T-helper 1 cell treated with Interleukin-12 subunit alpha and Interleukin-12 subunit beta and Interleukin-4 antibody, amounts not matched to agents 30 μg/mL and 1 μg/mL, for 36 hours (primary cell): ENCODE results near the gene MIGA2.

Source experiments
- H3K27ac Mint-ChIP-seq: one replicate; pipeline ENCODE4 v1.8.0; 2021; ENCODE audit warnings: mild to moderate bottlenecking, mixed read lengths
- H3K27me3 Mint-ChIP-seq: one replicate; pipeline ENCODE4 v1.8.0; 2021; ENCODE audit warnings: low read depth, mixed read lengths
- H3K36me3 Mint-ChIP-seq: one replicate; pipeline ENCODE4 v1.8.0; 2021; ENCODE audit warnings: low read depth, mixed read lengths
- H3K4me1 Mint-ChIP-seq: one replicate; pipeline ENCODE4 v1.8.0; 2021; ENCODE audit warnings: low read depth, mixed read lengths
- H3K4me3 Mint-ChIP-seq: one replicate; pipeline ENCODE4 v1.8.0; 2021; ENCODE audit warnings: mild to moderate bottlenecking, moderate library complexity, mixed read lengths
- H3K9me3 Mint-ChIP-seq: one replicate; pipeline ENCODE4 v1.8.0; 2021; ENCODE audit warnings: mixed read lengths

Gene MIGA2

DNA sequence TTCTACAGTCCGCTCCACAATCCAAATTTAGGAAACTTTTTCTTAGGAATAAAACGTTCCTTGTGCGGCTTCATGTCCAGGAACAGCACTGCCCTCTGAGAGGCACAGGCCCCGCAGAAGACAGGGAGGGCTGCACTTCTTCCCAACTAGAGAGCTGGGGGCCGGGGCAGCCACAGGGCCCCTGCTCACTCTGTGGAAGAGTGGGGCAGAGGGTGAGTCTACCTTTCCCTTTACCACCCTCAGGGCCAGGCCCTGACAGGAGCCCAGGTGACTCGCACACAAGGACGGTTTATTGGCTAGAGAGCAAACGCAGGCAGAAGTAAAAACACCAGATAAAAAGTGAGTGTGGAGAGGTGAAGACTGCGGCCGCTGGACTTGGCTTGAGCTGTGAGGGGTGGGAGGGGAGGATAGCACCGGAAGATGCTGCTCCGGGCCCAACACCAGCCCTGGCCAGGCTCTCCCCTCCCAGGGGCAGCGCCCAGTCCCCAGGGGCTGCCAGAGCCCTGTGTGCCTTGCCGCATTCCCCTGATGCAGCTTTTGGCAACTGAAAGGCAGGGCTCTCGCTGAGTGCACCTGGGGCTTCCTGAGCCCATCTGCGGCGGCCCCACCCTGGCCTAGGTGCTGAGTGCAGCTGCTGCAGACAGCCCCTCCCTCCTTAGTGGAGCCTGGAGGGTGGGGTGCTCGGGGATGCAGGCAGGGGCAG is 28.5 kb upstream of the MIGA2 start:
- Mint-ChIP-seq H3K27me3 (no peaks in the 10 kb centered on the region), H3K27ac (no peak overlapping the region), H3K4me1 (peaks cover 3% of the 10 kb centered on the region), H3K36me3 (peaks cover 24% of the 10 kb centered on the region), H3K4me3 (no peak overlapping the region), H3K9me3 (no peaks in the 10 kb centered on the region)

- H3K27me3 Mint-ChIP-seq, result no peaks in the 10 kb centered on the region
- peaks cover 3% of the 10 kb centered on the region for H3K4me1 Mint-ChIP-seq
- no peaks in the 10 kb centered on the region for H3K9me3 Mint-ChIP-seq
- H3K27ac Mint-ChIP-seq, result no peak overlapping the region
- no peak overlapping the region for H3K4me3 Mint-ChIP-seq
- peaks cover 19% of the 10 kb centered on the region for H3K36me3 Mint-ChIP-seq
These were observed 27.9 kb upstream of the MIGA2 start for GRCh38 chr9:129008469-129008965.

GRCh38 chr9:129008986-129009583 is 27.3 kb upstream of the MIGA2 start:
- Mint-ChIP-seq H3K27ac (no peak overlapping the region), H3K36me3 (peaks cover 21% of the 10 kb centered on the region), H3K27me3 (no peaks in the 10 kb centered on the region), H3K4me1 (peaks cover 3% of the 10 kb centered on the region), H3K4me3 (no peak overlapping the region), H3K9me3 (no peaks in the 10 kb centered on the region)

DNA sequence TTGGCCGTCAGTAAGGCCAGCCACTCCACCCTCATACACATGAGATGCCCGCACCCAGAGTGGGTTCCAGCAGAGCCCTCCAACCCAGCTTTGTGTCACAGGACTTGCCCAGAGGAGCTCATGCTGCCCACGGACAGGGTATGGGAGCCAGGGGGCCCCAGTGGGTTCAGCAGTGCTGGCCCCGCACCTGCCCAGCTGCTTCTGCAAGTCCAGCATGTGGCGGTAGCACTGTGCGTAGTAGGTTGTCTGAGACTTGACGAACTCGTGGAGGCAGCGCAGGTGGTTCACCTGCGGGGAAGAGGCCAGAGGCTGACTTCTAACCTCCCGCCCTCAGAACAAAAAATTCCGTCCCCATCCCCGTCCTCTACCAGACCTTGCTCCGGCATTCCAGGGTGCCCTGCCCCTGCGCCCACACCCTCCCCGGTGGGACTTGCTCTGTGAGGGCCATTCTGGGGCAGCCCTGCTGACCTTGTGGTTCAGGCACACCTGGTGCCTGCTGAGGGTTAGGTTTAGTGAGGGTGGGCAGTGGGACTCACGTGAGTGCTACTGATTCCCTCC is 26.8 kb upstream of the MIGA2 start:
- H3K9me3 Mint-ChIP-seq, result no peaks in the 10 kb centered on the region
- H3K4me3 Mint-ChIP-seq, result no peak overlapping the region
- no peaks in the 10 kb centered on the region for H3K27me3 Mint-ChIP-seq
- peaks cover 20% of the 10 kb centered on the region for H3K36me3 Mint-ChIP-seq
- H3K4me1 Mint-ChIP-seq, result peaks cover 3% of the 10 kb centered on the region
- no peak overlapping the region for H3K27ac Mint-ChIP-seq

- Mint-ChIP-seq H3K27me3 (no peaks in the 10 kb centered on the region), H3K36me3 (peaks cover 17% of the 10 kb centered on the region), H3K9me3 (no peaks in the 10 kb centered on the region), H3K4me3 (no peak overlapping the region), H3K4me1 (peaks cover 3% of the 10 kb centered on the region), H3K27ac (no peak overlapping the region)
These were observed 26.0 kb upstream of the MIGA2 start for GRCh38 chr9:129010267-129010975.

DNA sequence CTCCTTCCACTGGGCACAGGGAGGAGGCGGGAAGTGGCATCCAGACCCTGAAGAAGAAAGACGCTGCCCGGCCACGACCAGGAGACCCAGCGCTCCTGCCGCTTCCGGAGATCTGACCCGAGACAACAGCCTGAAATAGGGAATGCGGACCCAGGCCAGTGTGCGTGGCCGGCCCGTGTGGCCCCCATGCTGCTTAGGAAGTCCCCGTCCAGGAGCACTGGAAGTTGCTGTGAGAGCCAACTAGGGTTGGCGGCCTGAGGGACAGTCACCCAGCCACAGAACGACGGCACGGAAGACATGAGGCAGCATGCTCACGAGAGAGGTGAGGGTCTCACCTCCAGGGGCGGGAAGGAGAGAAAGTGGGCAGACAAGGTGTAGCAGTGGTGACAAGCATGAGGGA is 25.3 kb upstream of the MIGA2 start:
- Mint-ChIP-seq H3K4me3 (no peak overlapping the region), H3K27ac (no peak overlapping the region), H3K9me3 (no peaks in the 10 kb centered on the region), H3K27me3 (no peaks in the 10 kb centered on the region), H3K4me1 (peaks cover 3% of the 10 kb centered on the region), H3K36me3 (peaks cover 11% of the 10 kb centered on the region)

DNA sequence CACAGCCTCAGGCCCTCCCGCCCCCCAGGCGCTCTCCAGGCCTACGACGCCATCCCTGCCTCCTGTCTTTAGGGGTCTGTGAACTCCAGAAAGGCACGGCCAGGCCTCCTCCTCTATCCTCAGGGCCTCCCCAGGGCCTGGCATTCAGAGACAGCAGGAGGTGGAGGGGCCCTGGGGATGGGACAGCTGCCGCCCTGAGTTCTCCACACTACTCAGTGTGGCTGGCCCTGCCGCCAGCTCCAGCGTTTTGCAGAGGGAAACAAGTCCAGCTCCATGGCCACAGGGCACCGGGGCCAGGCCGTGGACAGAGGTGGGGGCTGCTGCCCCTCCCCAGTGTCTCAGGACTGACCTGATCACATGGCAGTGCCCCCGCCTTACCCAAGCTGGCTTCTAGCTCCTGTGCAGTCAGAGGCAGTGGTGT is 24.7 kb upstream of the MIGA2 start:
- Mint-ChIP-seq H3K36me3 (peaks cover 7% of the 10 kb centered on the region), H3K27ac (no peak overlapping the region), H3K27me3 (no peaks in the 10 kb centered on the region), H3K9me3 (no peaks in the 10 kb centered on the region), H3K4me3 (no peak overlapping the region), H3K4me1 (peaks cover under 1% of the 10 kb centered on the region)

- Mint-ChIP-seq H3K27ac (no peak overlapping the region), H3K36me3 (peaks cover 6% of the 10 kb centered on the region), H3K4me3 (no peak overlapping the region), H3K4me1 (no peaks in the 10 kb centered on the region), H3K27me3 (no peaks in the 10 kb centered on the region), H3K9me3 (no peaks in the 10 kb centered on the region)
These were observed 24.1 kb upstream of the MIGA2 start for GRCh38 chr9:129012343-129012742.

DNA sequence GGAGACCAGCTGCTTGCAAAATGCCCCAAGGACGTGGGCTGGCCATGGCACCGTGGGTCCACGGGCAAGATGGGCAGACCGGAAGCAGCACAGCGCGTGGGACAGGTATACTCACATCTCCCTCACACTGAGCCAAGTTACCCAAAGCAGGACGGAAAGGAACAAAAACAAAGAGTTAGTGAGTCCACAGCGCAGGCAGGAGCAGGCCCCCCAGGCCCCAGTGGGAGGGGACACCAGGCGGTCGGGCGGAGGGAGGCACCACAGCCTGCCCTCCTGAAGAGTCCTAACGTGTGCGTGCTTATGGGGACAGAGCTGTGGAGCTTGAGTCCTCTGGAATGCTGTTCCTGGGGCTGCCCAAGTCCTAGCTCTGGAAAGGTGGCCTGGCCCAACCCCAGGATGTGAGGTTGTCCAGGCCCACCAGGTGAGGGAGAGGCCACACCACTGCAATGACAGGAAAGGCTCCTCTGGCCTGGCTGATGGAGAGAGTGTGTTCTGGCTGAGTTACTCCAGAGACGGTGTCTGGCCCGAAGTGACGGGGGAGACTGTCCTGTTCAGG is 23.5 kb upstream of the MIGA2 start:
- Mint-ChIP-seq H3K36me3 (peaks cover 2% of the 10 kb centered on the region), H3K4me3 (no peak overlapping the region), H3K27me3 (no peaks in the 10 kb centered on the region), H3K9me3 (no peaks in the 10 kb centered on the region), H3K27ac (no peak overlapping the region), H3K4me1 (no peaks in the 10 kb centered on the region)

DNA sequence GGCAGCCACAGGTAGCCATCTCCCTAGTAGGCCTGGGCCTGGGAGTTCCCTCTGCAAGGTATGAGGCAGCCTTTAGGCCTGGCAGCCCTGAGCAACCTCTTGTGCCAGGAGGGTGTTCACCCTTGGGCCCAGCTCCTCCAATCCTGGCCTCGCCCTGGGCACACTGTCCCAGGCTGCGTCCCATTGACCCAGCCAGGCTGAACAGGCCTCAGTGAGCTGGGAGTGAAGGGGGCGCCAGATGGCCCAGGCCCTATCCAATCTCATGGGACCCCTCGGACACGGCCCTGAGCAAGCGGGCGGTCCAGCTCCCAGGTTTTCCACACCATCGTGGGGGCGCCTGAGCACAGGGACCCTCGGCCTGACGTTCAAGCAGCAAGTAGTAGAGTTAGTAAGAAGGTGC is 22.8 kb upstream of the MIGA2 start:
- Mint-ChIP-seq H3K9me3 (no peaks in the 10 kb centered on the region), H3K36me3 (peaks cover 2% of the 10 kb centered on the region), H3K27ac (no peak overlapping the region), H3K4me1 (no peaks in the 10 kb centered on the region), H3K27me3 (no peaks in the 10 kb centered on the region), H3K4me3 (no peak overlapping the region)

DNA sequence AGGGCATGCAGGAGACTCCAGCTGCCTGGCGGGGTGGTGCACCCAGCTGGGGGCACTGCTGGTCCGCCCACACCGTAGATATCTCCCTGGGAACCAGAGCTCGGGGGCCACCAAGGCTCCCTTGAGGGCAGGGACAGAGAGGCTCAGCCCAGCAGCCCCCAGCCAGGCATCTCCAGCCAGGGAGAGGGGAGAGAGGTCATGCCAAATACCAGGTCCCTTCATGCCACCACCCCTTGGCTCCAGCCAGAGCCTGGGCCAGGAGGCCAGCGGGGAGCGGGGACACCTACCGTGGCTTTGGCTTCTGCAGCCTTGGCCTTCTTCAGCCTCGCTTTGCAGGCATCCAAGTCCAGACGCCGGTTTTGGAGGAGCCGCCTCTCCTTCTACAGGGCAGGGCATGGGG is 22.3 kb upstream of the MIGA2 start:
- Mint-ChIP-seq H3K27ac (no peak overlapping the region), H3K9me3 (no peaks in the 10 kb centered on the region), H3K36me3 (peaks cover 4% of the 10 kb centered on the region), H3K4me3 (no peak overlapping the region), H3K27me3 (no peaks in the 10 kb centered on the region), H3K4me1 (no peaks in the 10 kb centered on the region)

- peaks cover 4% of the 10 kb centered on the region for H3K36me3 Mint-ChIP-seq
- no peaks in the 10 kb centered on the region for H3K9me3 Mint-ChIP-seq
- no peak overlapping the region for H3K4me3 Mint-ChIP-seq
These were observed 21.8 kb upstream of the MIGA2 start for GRCh38 chr9:129014608-129015007.

GRCh38 chr9:129021091-129021490 is 15.3 kb upstream of the MIGA2 start:
- no peak overlapping the region for H3K4me3 Mint-ChIP-seq
- H3K27ac Mint-ChIP-seq, result peak overlapping the region; percentile 52
- no peaks in the 10 kb centered on the region for H3K27me3 Mint-ChIP-seq
- H3K36me3 Mint-ChIP-seq, result peaks cover 4% of the 10 kb centered on the region
- H3K9me3 Mint-ChIP-seq, result no peaks in the 10 kb centered on the region
- peaks cover 23% of the 10 kb centered on the region for H3K4me1 Mint-ChIP-seq

More at GRCh38 chr9:129014608-129015007, 21.8 kb upstream of the MIGA2 start:
- Mint-ChIP-seq H3K4me1 (no peaks in the 10 kb centered on the region), H3K27ac (no peak overlapping the region), H3K27me3 (no peaks in the 10 kb centered on the region)

GRCh38 chr9:129022037-129022436 is 14.4 kb upstream of the MIGA2 start:
- H3K9me3 Mint-ChIP-seq, result no peaks in the 10 kb centered on the region
- H3K4me1 Mint-ChIP-seq, result peaks cover 27% of the 10 kb centered on the region
- no peak overlapping the region for H3K4me3 Mint-ChIP-seq
- peaks cover 4% of the 10 kb centered on the region for H3K36me3 Mint-ChIP-seq
- no peak overlapping the region for H3K27ac Mint-ChIP-seq
- no peaks in the 10 kb centered on the region for H3K27me3 Mint-ChIP-seq
